HEK293 (cell line): ENCODE results near the gene CCDC92B.

Experiments
- CTCF ChIA-PET: fragments of 350-600 bp; formaldehyde crosslinking; extraction: SDS; loops from one replicate; lab custom pipeline; 2021; ENCODE audit warnings: antibody characterized with exemption; lab: Yijun Ruan, JAX
- POLR2A ChIA-PET: fragments of 300-600 bp; formaldehyde crosslinking; extraction: SDS; loops from one replicate; lab custom pipeline; 2020; ENCODE audit warnings: antibody characterized with exemption, inconsistent platforms; lab: Yijun Ruan, JAX
- H3K27ac ChIP-seq: fragments of 200-500 bp; sonication (Bioruptor generic); 2 replicates; pipeline ENCODE4 v1.5.1; 2014; ENCODE audit warnings: low read depth, low read length, control low read depth, inconsistent platforms; ENCODE audit errors: extremely low read depth
- H3K36me3 ChIP-seq, 2 experiments: fragments of 200-500 bp in 1 of 2; sonication (Bioruptor generic) in 1 of 2; 1 replicate in 1 of 2; 2 replicates in 1 of 2; pipeline ENCODE4 v1.5.1; 2014 to 2017; ENCODE audit warnings: inconsistent platforms in 2 of 2, low read length in 2 of 2; ENCODE audit not compliant: control insufficient read depth in 2 of 2, insufficient read depth in 1 of 2
- H3K4me1 ChIP-seq: fragments of 200-500 bp; sonication (Bioruptor generic); 2 replicates; pipeline ENCODE4 v1.5.1; 2014; ENCODE audit warnings: mild to moderate bottlenecking, low read length, inconsistent platforms; ENCODE audit not compliant: control insufficient read depth, insufficient read depth
- H3K4me3 ChIP-seq: 2 replicates; pipeline ENCODE4 v1.5.1; 2011; ENCODE audit warnings: low read depth, mild to moderate bottlenecking, control low read depth, low read length, moderate library complexity
- H3K9me3 ChIP-seq: fragments of 200-500 bp; sonication (Bioruptor generic); 2 replicates; pipeline ENCODE4 v1.5.1; 2014; ENCODE audit warnings: low read depth, low read length, inconsistent platforms; ENCODE audit not compliant: control insufficient read depth, insufficient read depth
- FEZF1 ChIP-seq: fragments of 450-650 bp; formaldehyde crosslinking; IDR thresholded peaks from 2 replicates; pipeline ENCODE4 v1.5.1; 2016; ENCODE audit warnings: missing biosample characterization, missing genetic modification characterization
- GLIS1 ChIP-seq: fragments of 450-650 bp; formaldehyde crosslinking; IDR thresholded peaks from 2 replicates; pipeline ENCODE4 v1.5.1; 2016; ENCODE audit warnings: missing biosample characterization, missing genetic modification characterization
- IKZF3 ChIP-seq: fragments of 450-650 bp; IDR thresholded peaks from 2 replicates; pipeline ENCODE4 v1.5.0; 2018; ENCODE audit warnings: missing biosample characterization, mild to moderate bottlenecking, missing genetic modification characterization, moderate library complexity
- KLF7 ChIP-seq: fragments of 450-650 bp; formaldehyde crosslinking; IDR thresholded peaks from 2 replicates; pipeline ENCODE4 v1.5.1; 2016; ENCODE audit warnings: missing biosample characterization, missing genetic modification characterization, borderline replicate concordance
- OSR2 ChIP-seq: fragments of 450-650 bp; formaldehyde crosslinking; IDR thresholded peaks from 2 replicates; pipeline ENCODE4 v1.5.1; 2016; ENCODE audit warnings: missing biosample characterization, missing genetic modification characterization
- PRDM1 ChIP-seq: fragments of 450-650 bp; formaldehyde crosslinking; IDR thresholded peaks from 2 replicates; pipeline ENCODE4; 2016; ENCODE audit warnings: missing biosample characterization, missing genetic modification characterization
- SCRT1 ChIP-seq: fragments of 450-650 bp; formaldehyde crosslinking; IDR thresholded peaks from 2 replicates; pipeline ENCODE4 v1.5.1; 2016; ENCODE audit warnings: missing biosample characterization, missing genetic modification characterization, borderline replicate concordance
- SP2 ChIP-seq: fragments of 450-650 bp; formaldehyde crosslinking; IDR thresholded peaks from 2 replicates; pipeline ENCODE4 v1.5.1; 2016; ENCODE audit warnings: missing biosample characterization, missing genetic modification characterization
- ZFP3 ChIP-seq: fragments of 450-650 bp; formaldehyde crosslinking; IDR thresholded peaks from 2 replicates; pipeline ENCODE4 v1.5.1; 2016; ENCODE audit warnings: low read depth, missing biosample characterization, missing genetic modification characterization
- ZNF133 ChIP-seq: fragments of 450-650 bp; formaldehyde crosslinking; IDR thresholded peaks from 2 replicates; pipeline ENCODE4 v1.5.1; 2016; ENCODE audit warnings: missing biosample characterization, missing genetic modification characterization
- ZNF140 ChIP-seq: fragments of 450-650 bp; formaldehyde crosslinking; IDR thresholded peaks from 2 replicates; pipeline ENCODE4 v1.5.1; 2016; ENCODE audit warnings: missing biosample characterization, missing genetic modification characterization
- ZNF202 ChIP-seq: fragments of 450-650 bp; formaldehyde crosslinking; IDR thresholded peaks from 2 replicates; pipeline ENCODE4 v1.5.1; 2016; ENCODE audit warnings: missing biosample characterization, missing genetic modification characterization, borderline replicate concordance
- ZNF248 ChIP-seq: fragments of 450-650 bp; formaldehyde crosslinking; IDR thresholded peaks from 2 replicates; pipeline ENCODE4 v1.5.1; 2017; ENCODE audit warnings: missing biosample characterization, missing genetic modification characterization
- ZNF311 ChIP-seq: fragments of 450-650 bp; formaldehyde crosslinking; IDR thresholded peaks from 2 replicates; pipeline ENCODE4 v1.5.1; 2017; ENCODE audit warnings: missing biosample characterization, missing genetic modification characterization, borderline replicate concordance
- ZNF426 ChIP-seq: fragments of 450-650 bp; formaldehyde crosslinking; IDR thresholded peaks from 2 replicates; pipeline ENCODE4 v1.5.1; 2017; ENCODE audit warnings: missing biosample characterization, missing genetic modification characterization, mild to moderate bottlenecking, inconsistent platforms, moderate library complexity
- ZNF544 ChIP-seq: fragments of 450-650 bp; formaldehyde crosslinking; IDR thresholded peaks from 2 replicates; pipeline ENCODE4 v1.5.0; 2017; ENCODE audit warnings: missing biosample characterization, missing genetic modification characterization
- ZNF558 ChIP-seq: fragments of 450-650 bp; formaldehyde crosslinking; IDR thresholded peaks from 2 replicates; pipeline ENCODE4 v1.5.1; 2016; ENCODE audit warnings: missing biosample characterization, missing genetic modification characterization
- ZNF600 ChIP-seq: fragments of 450-650 bp; formaldehyde crosslinking; IDR thresholded peaks from 2 replicates; pipeline ENCODE4 v1.5.1; 2016; ENCODE audit warnings: missing biosample characterization, missing genetic modification characterization
- ZNF692 ChIP-seq: fragments of 450-650 bp; formaldehyde crosslinking; IDR thresholded peaks from 2 replicates; pipeline ENCODE4 v1.5.1; 2016; ENCODE audit warnings: missing biosample characterization, missing genetic modification characterization
- ZNF830 ChIP-seq: fragments of 450-650 bp; IDR thresholded peaks from 2 replicates; pipeline ENCODE4 v1.5.0; 2018; ENCODE audit warnings: missing biosample characterization, missing genetic modification characterization, low read depth, mild to moderate bottlenecking, moderate library complexity
- TF ChIP-seq, protein P1 (sequence below): fragments of 450-650 bp; formaldehyde crosslinking; conservative IDR thresholded peaks from 2 replicates; pipeline ENCODE4 v1.5.1; 2016; ENCODE audit warnings: low read depth, missing biosample characterization, missing genetic modification characterization
- TF ChIP-seq, protein P2 (sequence below): fragments of 450-650 bp; formaldehyde crosslinking; IDR thresholded peaks from 2 replicates; pipeline ENCODE4 v1.5.1; 2016; ENCODE audit warnings: missing biosample characterization, missing genetic modification characterization
- TF ChIP-seq, protein P3 (sequence below): fragments of 450-650 bp; formaldehyde crosslinking; IDR thresholded peaks from 2 replicates; pipeline ENCODE4 v1.5.1; 2016; ENCODE audit warnings: missing biosample characterization, missing genetic modification characterization
- TF ChIP-seq, protein P4 (sequence below): fragments of 450-650 bp; formaldehyde crosslinking; IDR thresholded peaks from 2 replicates; pipeline ENCODE4 v1.5.1; 2017; ENCODE audit warnings: missing biosample characterization, missing genetic modification characterization

Gene CCDC92B

GRCh38 chr17:2703606-2704005 lies 45.8 kb downstream of the CCDC92B start (continued):
- TF ChIP-seq IKZF3 (tag by site-specific recombination) (no peak), SCRT1 (tag by site-specific recombination) (no peak), ZNF140 (no peak), ZNF426 (no peak), ZNF544 (tag by site-specific recombination) (no peak), ZNF202 (no peak)
- TF ChIP-seq, protein P1, sequence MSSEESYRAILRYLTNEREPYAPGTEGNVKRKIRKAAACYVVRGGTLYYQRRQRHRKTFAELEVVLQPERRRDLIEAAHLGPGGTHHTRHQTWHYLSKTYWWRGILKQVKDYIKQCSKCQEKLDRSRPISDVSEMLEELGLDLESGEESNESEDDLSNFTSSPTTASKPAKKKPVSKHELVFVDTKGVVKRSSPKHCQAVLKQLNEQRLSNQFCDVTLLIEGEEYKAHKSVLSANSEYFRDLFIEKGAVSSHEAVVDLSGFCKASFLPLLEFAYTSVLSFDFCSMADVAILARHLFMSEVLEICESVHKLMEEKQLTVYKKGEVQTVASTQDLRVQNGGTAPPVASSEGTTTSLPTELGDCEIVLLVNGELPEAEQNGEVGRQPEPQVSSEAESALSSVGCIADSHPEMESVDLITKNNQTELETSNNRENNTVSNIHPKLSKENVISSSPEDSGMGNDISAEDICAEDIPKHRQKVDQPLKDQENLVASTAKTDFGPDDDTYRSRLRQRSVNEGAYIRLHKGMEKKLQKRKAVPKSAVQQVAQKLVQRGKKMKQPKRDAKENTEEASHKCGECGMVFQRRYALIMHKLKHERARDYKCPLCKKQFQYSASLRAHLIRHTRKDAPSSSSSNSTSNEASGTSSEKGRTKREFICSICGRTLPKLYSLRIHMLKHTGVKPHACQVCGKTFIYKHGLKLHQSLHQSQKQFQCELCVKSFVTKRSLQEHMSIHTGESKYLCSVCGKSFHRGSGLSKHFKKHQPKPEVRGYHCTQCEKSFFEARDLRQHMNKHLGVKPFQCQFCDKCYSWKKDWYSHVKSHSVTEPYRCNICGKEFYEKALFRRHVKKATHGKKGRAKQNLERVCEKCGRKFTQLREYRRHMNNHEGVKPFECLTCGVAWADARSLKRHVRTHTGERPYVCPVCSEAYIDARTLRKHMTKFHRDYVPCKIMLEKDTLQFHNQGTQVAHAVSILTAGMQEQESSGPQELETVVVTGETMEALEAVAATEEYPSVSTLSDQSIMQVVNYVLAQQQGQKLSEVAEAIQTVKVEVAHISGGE (tag by site-specific recombination) = no peak
- TF ChIP-seq, protein P2, sequence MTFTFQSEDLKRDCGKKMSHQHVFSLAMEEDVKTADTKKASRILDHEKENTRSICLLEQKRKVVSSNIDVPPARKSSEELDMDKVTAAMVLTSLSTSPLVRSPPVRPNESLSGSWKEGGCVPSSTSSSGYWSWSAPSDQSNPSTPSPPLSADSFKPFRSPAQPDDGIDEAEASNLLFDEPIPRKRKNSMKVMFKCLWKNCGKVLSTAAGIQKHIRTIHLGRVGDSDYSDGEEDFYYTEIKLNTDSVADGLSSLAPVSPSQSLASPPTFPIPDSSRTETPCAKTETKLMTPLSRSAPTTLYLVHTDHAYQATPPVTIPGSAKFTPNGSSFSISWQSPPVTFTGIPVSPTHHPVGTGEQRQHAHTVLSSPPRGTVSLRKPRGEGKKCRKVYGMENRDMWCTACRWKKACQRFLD (tag by site-specific recombination) = no peak

DNA sequence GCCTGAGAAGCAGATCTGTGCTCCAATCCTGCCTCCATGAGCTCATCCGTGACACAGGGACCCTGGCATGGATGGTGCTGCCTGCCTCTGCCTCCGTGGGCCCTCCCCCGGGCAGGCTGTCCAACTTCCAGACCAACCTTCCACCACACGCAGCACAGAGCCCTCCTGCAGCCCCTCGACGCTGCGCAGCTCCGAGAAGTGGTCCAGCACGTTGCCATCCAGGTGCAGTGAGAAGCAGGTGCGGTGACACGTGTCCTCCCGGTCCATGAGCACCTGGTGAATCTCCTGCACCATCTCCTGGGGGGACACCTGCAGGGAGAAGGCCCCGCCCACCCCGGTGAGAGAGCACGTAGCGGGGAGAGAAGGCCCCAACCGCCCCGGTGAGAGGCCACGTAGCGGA lies 46.3 kb downstream of the CCDC92B start:
- no peak overlapping the region for H3K4me3 ChIP-seq
- H3K27ac ChIP-seq = no peak overlapping the region
- CTCF ChIA-PET = interaction anchor here (0.9 kb wide), 1 partner anchor 269 kb away, joined by 3 read pairs; no protein-coding TSS in a partner anchor
- no peaks in the 10 kb centered on the region for H3K9me3 ChIP-seq
- TF ChIP-seq, protein P3, sequence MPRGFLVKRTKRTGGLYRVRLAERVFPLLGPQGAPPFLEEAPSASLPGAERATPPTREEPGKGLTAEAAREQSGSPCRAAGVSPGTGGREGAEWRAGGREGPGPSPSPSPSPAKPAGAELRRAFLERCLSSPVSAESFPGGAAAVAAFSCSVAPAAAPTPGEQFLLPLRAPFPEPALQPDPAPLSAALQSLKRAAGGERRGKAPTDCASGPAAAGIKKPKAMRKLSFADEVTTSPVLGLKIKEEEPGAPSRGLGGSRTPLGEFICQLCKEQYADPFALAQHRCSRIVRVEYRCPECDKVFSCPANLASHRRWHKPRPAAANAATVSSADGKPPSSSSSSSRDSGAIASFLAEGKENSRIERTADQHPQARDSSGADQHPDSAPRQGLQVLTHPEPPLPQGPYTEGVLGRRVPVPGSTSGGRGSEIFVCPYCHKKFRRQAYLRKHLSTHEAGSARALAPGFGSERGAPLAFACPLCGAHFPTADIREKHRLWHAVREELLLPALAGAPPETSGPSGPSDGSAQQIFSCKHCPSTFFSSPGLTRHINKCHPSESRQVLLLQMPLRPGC (tag by site-specific recombination) = no peak
- TF ChIP-seq SP2 (tag by site-specific recombination) (0 out of 2 replicates have a peak, but pooled peaks have one; percentile 4), PRDM1 (tag by site-specific recombination) (no peak), OSR2 (tag by site-specific recombination) (no peak), ZNF311 (no peak), FEZF1 (tag by site-specific recombination) (no peak), KLF7 (no peak), ZNF133 (tag by site-specific recombination) (no peak), ZNF558 (no peak), ZNF600 (peak; percentile 25; the same call in 1 of the 2 replicates), ZNF248 (no peak), GLIS1 (no peak), ZNF692 (tag by site-specific recombination) (no peak), ZNF830 (no peak), ZFP3 (no peak)
- TF ChIP-seq, protein P4, sequence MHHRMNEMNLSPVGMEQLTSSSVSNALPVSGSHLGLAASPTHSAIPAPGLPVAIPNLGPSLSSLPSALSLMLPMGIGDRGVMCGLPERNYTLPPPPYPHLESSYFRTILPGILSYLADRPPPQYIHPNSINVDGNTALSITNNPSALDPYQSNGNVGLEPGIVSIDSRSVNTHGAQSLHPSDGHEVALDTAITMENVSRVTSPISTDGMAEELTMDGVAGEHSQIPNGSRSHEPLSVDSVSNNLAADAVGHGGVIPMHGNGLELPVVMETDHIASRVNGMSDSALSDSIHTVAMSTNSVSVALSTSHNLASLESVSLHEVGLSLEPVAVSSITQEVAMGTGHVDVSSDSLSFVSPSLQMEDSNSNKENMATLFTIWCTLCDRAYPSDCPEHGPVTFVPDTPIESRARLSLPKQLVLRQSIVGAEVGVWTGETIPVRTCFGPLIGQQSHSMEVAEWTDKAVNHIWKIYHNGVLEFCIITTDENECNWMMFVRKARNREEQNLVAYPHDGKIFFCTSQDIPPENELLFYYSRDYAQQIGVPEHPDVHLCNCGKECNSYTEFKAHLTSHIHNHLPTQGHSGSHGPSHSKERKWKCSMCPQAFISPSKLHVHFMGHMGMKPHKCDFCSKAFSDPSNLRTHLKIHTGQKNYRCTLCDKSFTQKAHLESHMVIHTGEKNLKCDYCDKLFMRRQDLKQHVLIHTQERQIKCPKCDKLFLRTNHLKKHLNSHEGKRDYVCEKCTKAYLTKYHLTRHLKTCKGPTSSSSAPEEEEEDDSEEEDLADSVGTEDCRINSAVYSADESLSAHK (tag by site-specific recombination) = no peak
- POLR2A ChIA-PET = interaction anchor here (1.0 kb wide), 1 partner anchor 17 kb away, joined by 3 read pairs; no protein-coding TSS in a partner anchor
- H3K36me3 ChIP-seq = peaks cover 8 to 64% of the 10 kb centered on the region in 2 experiments; a peak in 2 of 3 replicates
- 0 out of 2 replicates have a peak, but pooled peaks cover 4% of the 10 kb centered on the region for H3K4me1 ChIP-seq
